ENCODE measurements around the gene KNOP1.

KNOP1 gene

DNA sequence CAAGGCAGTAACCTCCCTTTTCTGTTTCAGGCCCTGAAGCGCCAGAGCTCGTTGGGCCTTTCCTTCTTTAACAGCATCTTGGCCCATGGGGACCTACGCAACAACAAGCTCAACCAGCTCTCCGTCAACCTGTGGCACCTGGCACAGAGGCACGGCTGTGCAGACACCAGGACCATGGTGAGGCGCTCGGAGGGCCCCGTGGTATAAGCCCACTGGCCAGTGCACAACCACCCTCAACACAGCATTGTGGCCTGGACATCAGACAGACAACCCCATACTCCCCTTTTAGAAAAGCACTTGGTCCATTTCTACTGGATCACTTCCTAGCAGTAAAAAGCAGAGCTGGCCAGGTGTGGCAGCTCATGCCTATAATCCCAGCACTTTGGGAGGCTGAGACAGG, 18.6 kb downstream of the KNOP1 start:
- ChIA-PET CTCF (interaction anchor here (0.7 to 0.8 kb wide), 2 partner anchors 25 to 185 kb away, joined by 3 to 7 read pairs; partner anchors contain the start of gene GPRC5B), POLR2A (ENCODE audit: low non-redundant PET) (interaction anchor here (0.6 kb wide), 1 partner anchor 36 kb away, joined by 3 read pairs; no protein-coding TSS in a partner anchor)
- TF ChIP-seq, protein P1, sequence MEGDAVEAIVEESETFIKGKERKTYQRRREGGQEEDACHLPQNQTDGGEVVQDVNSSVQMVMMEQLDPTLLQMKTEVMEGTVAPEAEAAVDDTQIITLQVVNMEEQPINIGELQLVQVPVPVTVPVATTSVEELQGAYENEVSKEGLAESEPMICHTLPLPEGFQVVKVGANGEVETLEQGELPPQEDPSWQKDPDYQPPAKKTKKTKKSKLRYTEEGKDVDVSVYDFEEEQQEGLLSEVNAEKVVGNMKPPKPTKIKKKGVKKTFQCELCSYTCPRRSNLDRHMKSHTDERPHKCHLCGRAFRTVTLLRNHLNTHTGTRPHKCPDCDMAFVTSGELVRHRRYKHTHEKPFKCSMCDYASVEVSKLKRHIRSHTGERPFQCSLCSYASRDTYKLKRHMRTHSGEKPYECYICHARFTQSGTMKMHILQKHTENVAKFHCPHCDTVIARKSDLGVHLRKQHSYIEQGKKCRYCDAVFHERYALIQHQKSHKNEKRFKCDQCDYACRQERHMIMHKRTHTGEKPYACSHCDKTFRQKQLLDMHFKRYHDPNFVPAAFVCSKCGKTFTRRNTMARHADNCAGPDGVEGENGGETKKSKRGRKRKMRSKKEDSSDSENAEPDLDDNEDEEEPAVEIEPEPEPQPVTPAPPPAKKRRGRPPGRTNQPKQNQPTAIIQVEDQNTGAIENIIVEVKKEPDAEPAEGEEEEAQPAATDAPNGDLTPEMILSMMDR (conservative IDR thresholded peaks at IDR 0.05; ENCODE audit: low read depth): no peak
- H3K27ac ChIP-seq: peak overlapping the region; percentile 46; the same call in 1 of the 2 replicates
- DNase-seq (ENCODE audit: low spot score): no peak

DNA sequence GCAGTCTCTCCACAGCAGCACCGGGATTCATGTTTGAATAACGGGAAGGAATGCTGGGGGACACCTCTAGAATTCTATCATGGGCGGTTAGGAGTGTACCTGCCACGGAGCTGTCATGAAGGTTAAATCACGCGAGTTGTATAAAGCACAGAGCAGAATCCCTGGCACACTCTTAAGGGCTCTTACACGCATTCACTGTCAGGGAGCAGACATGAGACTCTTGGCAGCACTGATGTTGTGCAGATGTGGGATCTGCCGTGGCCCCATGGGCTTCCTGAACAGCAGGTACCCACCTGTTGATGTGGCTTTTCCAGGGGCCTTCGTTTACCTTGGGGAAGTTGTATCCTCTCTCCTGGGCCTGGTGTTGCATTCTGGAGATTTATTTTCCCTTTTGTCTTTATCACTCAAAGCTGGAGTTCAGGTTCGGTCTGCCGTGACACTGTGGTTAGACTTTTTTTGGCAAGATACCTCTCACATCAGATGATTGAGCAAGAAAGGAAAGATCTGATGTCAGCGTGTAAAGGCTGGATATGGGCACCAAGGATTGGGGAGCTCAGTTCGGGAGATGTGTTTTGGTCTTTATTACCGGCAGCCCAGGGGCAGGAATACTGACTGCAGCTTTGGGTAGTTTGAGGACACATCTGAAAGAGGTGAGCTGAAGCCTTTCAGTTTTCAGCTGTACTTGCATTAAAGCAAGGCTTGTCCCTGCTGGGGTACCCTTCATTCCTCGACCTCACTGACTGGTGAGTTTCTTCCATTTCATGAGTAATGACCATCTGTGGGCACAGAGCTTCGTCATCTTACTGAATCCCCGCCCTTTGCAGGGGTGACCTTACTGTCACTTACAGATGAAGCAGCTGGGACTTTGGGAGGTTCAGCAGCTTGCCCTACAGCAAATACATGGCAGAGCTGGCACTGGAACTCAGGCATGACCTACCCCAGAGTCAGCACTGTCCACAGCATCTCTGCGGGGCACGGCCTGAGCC, 19.3 kb downstream of the KNOP1 start:
- no peak for DNase-seq (ENCODE audit: low spot score)
- TF ChIP-seq, protein P1 (conservative IDR thresholded peaks at IDR 0.05; ENCODE audit: low read depth): no peak
- CTCF ChIA-PET: interaction anchor here (0.6 to 0.7 kb wide), 2 partner anchors 25 to 115 kb away, joined by 4 to 7 read pairs; no protein-coding TSS in a partner anchor
- POLR2A ChIA-PET (ENCODE audit: low non-redundant PET): no interaction called here
- H3K27ac ChIP-seq: 0 out of 2 replicates have a peak overlapping the region, but pooled peaks have one; percentile 46

DNA sequence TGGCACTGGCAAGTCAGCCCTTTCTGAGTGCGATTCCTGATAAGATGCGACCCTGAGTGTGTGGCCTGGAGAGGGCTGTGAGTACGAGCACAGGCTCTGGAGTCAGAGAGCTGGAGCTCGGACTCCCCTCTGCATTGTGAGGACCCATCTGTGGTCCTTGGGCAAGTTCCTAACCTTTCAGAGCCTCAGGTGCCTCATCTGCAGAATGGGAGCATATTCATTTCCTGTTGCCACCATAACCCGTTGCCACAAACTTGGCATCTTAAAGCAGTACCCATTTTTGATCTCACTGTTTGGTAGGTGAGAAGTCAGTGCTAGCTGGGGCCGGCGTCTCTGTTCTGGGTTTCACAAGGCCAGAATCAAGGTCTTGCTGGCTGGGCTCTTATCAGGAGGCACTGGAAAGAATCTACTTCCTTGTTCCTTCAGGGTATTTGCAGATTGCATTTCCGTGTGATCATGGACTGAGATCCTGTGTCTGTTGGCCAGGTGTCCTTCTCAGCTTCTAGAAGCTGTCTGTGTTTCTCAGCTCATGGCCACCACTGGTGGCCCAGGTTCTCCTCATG, 20.2 kb downstream of the KNOP1 start:
- DNase-seq (ENCODE audit: low spot score): no peak
- CTCF ChIA-PET: no interaction called here
- TF ChIP-seq, protein P1 (conservative IDR thresholded peaks at IDR 0.05; ENCODE audit: low read depth): no peak
- POLR2A ChIA-PET (ENCODE audit: low non-redundant PET): no interaction called here
- no peak overlapping the region for H3K27ac ChIP-seq

DNA sequence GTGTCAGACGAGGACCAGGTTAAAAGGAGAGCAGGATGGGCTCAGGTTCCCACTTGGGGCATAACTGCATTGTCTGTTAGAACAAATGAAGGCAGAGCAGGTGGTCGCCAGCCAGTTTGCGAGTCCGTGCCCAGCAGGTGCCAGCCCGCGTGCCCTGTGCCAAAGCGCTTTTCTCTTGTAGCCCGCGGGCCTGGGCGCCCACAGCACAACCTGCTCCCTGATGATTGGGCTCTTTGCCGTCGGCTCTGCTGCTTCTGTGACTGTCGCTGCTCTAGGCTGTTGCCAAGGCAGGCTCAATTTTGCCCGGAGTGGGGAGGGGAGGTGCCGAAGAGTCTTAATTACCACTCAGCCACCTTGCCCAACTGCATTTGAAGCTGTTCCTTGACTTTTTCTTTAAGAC, 21.1 kb downstream of the KNOP1 start:
- H3K27ac ChIP-seq: peak overlapping the region; percentile 54; the same call in 1 of the 2 replicates
- ChIA-PET POLR2A (ENCODE audit: low non-redundant PET) (no interaction called here), CTCF (no interaction called here)
- TF ChIP-seq, protein P1 (conservative IDR thresholded peaks at IDR 0.05; ENCODE audit: low read depth): no peak
- no peak for DNase-seq (ENCODE audit: low spot score)

DNA sequence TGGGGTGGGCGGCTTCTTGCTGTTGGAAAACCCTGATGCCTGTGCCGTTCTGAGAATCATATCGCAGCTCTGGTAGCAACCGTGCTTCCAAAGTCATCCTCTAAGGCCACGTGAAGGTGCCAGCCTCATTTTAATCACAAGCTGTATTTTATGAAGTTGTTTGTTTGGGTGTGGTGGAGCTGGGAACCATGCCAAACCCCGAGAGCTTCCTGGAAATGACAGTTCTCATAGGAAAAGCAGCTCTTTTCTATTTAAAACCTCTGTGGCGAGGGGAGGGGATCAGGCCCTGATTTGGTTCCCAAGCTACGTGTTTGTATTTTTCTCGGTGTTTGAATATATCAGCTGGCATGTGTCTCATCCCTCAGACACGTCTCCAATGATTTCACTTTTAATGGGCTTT, 21.7 kb downstream of the KNOP1 start:
- CTCF ChIA-PET: no interaction called here
- POLR2A ChIA-PET (ENCODE audit: low non-redundant PET): no interaction called here
- peak overlapping the region; percentile 56 for H3K27ac ChIP-seq

DNA sequence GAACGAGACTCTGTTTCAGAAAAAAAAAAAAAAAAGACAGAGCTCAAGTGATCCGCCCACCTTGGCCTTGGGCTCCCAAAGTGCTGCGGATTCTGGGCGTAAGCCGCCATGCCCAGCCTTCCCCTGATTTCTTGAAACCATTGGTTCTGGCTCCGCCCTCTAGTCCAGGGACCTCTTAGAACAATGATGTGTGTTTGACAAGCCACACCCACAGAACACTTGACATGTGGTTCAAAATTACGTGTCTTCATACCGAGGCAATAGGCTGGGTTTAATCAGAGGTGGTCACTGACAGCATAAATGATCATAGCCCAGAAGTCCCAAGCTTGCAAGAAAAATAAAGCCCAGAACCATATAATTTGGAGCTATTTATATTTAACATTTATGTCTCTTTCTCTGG, 23.0 kb downstream of the KNOP1 start:
- ChIA-PET POLR2A (ENCODE audit: low non-redundant PET) (no interaction called here), CTCF (interaction anchor here (0.7 to 1.1 kb wide), 2 partner anchors 93 to 213 kb away, joined by 4 read pairs; no protein-coding TSS in a partner anchor)
- TF ChIP-seq, protein P1 (conservative IDR thresholded peaks at IDR 0.05; ENCODE audit: low read depth): no peak
- DNase-seq (ENCODE audit: low spot score): no peak
- no peak overlapping the region for H3K27ac ChIP-seq

More for the DNA sequence above, 21.7 kb downstream of the KNOP1 start:
- DNase-seq (ENCODE audit: low spot score): peak; percentile 54
- TF ChIP-seq, protein P1 (conservative IDR thresholded peaks at IDR 0.05; ENCODE audit: low read depth): no peak
